Glomerular endothelial cell (primary cell): ENCODE data around the gene CLINT1. TPM values are rescaled to one million over a fixed set of nuclear protein-coding genes. Genes with fewer than 3 reads are reported as not detected.

Experiments
- DNase-seq: peaks from one replicate; pipeline ENCODE4 v3.0.0-alpha.2; 2011; ENCODE audit warnings: low read depth, low spot score; ENCODE audit errors: extremely low read depth
- total RNA-seq: library from RNA; depleted of rRNA; stranded (reverse); fragments of >200 nt; gene quantifications from 2 replicates; pipeline ENCODE4 v1.2.3, GENCODE V29; 2015

The CLINT1 gene
- total RNA-seq, 1 donor from 2014 or later, result 83.0 TPM

DNA sequence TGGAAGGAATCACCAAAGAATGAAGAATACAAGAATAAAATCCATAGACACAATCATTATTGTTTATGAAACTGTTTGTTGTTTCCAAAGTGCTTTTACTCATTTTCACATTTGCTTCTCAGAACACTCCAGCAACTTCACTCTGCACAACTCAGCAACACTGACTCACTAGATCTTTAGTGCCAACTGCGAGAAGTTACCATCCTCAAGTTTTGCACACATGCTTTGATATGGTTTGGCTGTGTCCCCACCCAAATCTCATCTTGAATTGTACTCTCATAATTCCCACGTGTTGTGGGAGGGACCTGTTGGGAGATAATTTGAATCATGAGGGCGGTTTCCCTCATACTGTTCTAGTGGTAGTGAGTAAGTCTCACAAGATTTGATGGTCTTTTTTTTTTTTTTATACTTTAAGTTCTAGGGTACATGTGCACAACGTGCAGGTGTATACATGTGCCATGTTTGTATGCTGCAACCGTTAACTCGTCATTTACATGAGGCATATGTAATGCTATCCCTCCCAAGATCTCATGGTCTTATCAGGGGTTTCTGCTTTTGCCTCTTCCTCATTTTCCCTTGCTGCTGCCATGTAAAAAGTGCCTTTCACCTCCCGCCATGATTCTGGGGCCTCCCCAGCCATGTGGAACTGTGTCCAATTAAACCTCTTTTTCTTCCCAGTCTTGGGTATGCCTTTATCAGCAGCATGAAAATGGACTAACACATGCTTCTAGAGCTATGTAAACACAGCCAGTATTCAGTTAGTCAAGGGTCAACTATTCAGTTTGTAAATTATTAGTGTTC is 36.9 kb downstream of the CLINT1 start:
- DNase-seq, result no peak

DNA sequence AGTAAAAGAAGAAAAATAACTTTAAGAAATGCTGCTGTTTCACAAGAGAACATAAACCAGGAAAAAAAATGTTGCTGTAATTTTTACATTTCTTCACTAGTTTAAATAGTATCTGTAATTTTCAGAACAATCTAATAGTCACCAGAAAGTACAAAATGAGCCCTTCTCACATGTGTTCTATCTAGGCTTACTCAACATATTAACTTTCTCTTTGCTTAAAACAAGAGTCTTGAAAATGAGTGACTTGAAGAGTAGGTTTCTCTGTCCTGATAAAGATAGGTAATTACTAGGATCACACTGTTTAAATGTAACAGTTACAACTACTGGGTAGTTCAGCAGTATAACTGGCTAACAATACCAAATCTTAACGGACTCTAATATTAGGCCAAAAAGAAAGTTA is 37.5 kb downstream of the CLINT1 start:
- no peak for DNase-seq

DNA sequence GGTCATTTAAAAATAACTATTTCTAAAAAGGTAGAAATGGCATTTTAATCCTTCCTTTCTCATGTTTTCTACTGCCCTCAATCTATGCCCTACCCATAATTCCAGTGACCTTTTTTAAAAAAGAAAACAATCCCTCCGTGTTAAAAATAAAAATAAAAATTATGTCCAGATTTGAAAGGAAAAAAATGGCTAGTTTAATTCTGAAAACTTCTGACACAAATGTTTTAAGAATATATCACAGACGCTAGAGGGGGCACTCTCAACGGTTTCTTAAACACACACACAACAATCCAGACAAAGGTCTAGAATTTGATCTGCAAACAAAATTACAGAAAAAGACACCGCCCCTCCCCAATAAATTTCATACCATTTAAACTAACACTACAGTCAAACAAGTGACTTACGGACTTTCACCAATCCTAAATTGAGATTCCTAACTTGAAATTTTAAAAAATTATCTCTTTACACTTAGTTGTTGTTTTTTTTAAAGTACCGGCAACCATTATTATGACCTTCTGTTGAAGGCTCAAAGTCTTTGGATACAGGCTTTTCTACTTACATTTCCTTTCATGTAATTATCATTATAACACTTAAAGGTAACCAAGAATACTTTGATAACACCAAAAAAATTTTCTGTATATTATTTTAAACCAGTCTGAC is 38.2 kb downstream of the CLINT1 start:
- no peak for DNase-seq

DNA sequence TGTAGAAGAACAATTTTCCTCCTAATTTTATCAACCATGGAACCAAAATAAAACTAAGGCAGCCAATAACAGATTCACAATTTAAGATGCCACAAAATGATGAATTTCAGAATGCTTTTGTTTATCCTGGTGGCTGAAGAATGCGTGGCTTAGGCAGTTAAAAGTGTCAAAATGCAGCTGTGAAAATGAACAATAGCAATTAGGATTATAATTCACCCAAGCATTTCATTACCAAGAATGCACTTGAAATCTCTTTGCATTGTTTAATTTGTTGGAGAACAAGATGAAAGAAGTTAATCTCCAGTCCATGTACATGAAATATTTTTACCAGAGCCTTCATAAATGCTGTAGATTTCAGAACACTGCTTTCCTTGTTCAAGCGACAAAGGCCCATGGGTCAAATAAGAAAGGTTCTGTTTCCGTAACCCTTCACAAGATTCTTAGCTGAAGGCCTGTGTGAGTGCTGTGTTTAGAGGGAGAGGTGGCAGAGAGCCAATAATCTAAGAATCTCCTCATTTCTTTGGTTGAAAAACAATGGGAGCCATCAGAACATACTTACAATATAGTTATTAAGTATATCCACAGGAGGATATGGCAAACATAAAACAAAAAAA is 39.3 kb downstream of the CLINT1 start:
- no peak for DNase-seq

DNA sequence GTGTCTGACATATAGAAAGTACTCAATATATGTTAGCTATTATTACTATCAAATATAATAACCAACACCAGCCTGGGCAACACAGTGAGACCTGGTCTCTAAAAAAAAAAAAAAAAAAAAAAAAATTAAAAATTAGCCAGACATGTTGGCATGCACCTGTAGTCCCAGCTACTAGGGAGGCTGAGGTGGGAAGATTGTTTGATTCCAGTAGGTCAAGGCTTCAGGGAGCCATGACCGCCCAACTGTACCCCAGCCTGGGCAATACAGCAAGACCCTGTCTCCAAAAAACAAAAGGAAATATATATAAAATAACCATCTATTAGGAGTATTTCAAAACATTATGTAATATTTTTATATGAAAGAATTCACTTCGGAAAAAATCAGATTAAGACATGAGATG is 40.6 kb downstream of the CLINT1 start:
- DNase-seq, result no peak

DNA sequence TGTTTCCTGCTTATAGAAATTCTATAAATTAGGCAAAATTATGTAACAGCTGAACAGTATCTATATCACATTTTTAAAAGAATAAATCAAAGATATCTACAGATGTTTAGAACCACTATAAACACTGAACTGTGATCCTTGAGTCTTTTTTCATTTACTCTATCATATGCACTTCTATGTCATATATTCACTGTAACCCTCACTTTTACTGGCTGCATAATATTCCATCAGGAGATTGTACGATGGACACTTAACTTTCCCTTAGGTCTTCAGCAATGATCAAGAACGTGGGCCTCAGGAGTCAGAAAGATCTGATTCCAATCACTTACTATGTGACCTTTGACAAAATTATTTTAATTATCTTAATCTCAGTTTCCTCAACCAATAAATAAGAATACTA is 41.0 kb downstream of the CLINT1 start:
- no peak for DNase-seq

DNA sequence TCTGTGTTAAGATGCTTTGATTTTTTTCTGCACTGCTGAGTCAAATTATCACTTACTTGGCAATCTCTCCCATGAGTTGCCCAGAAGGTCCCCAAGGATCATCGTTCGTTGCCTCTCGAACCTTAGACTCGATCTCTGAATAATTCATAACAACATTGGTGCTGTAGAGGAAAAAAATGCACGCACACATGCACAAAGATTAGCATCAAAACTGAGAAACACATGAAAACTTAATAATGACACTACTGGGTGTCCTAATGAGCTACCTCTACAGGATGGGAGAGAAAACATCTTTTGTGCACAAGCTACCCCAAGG is 41.6 kb downstream of the CLINT1 start:
- no peak for DNase-seq

DNA sequence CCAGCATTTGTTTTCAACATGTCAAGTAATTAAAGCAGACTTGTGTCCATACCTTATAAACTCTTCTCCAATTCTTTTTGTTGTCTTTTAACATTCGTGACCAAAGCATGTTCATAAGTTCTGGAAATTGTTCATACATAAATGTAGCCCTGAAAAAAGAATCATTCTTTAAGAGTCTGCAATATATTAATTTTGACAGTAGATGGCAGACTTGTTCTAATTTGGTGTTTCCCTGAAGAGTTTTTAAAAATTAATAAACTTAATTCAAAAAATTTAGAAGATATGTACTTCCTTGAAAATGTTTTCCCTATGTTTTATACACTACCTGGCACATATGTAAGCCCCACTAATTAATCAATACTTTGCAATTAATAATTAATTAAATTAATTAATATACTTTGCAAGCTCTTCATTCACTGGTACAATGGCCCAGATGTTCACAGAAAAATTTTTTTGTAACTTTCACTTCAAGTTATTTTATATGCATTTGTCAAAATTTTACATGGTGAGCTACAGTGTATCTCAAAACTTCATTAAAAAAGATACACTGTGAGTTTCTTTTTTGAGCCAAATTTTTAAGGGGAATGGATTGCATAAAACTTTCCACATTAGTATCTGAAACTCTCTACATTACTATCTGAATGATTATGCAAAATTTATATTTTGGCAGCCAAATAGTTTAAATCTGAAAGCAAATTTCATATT is 42.1 kb downstream of the CLINT1 start:
- no peak for DNase-seq

DNA sequence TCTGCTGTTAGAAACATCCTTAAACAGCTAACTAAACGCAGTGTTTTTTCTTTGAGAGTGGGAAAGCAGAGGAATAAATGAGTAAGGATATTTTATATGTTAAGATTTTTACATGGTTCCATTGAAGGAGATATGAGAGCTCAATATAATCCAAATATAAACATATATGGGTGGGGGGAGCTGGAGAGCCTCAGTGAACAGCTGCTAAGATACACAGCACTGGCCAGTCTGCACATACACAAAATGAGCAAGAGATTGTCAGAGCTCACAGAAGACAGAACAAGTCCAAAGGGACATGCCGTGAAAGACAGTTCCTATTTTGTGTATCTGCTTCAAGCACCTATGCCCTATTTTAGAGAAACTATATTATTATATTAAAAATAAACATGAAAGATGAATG is 46.9 kb downstream of the CLINT1 start:
- DNase-seq, result no peak

DNA sequence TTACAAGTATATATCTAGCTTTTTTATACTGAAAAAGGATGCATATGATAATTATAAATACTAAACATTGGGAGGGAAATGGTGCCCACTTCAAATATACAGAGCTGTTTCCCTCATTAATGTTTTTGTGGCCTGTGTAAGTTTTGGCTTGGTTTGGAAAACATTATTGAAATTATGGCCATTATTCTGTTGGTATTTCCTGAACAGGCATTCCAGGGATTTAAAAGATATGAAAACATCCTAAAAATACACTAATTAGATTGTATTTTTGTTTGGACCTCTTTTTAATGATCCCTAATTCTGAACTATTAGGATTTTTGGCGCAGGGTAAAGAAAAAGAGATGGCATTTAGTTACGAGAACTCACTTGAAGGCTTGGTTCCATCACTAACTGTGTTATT is 50.9 kb downstream of the CLINT1 start:
- no peak for DNase-seq

DNA sequence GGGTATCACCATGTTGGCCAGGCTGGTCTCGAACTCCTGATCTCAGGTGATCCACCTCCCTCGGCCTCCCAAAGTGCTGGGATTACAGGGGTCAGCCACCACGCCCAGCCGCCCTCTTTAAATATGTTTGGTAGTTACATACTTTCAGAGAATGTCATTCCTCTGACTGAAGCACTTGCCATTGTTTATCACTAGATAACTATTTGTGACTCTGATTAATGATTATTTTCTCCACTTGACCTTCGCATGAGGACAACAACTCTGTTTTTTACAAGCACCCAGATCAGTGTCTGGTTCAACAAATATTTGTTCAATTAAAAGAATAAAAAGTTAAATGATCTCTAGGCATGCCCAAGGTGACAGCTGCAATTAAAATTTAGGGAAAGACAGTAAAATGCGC is 56.2 kb downstream of the CLINT1 start:
- DNase-seq, result no peak

DNA sequence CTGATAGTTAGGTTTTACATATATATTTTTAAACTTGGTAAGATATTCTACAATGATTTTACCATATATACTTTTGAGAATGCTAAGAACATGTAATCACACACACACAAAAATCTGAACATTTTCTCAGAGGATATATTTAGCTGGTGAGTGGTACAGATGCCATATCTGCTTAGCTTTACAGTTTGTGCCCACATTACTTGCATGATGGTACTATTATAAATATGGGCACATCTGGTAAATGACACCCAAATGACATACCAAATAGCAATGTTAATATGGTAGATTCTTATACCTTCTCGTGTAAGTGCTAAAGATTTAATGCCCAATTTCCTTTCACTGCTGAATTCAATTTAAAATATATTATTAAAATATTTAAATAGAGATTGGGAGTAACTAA is 58.8 kb downstream of the CLINT1 start:
- DNase-seq, result no peak

DNA sequence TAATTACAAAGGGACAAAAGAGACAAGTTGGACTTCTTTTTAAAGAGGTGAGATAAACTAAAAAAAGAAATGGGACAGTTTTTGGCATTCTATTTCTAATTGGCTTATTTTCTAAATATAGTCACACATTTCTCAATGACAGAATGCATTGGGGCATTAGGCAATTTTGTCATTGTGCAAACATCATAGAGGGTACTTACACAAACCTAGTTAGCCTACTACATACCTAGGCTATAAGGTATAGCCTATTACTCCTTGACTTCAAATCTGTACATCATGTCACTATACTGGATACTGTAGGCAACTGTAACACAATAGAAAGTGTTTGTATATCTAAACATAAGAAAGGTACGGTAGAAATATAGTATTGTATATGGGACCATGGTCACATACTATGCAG is 59.4 kb downstream of the CLINT1 start:
- DNase-seq, result no peak

DNA sequence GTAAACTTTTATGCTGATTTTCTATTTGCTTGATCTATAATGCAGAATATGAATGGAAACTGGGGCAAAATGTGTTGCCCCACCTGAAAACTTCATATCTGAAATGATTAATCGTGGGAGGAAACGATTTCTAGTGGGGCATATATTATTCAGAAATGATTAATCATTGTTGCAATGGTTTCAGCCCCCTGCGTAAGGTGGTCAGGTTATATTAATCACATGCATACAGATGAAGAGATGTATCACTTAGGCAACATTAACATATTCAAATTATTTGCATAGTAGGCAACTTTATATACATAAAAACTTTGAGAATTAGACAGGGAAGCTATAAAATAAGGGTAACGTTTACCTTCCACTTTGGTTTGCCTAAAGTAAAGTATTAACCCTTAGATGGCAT is 65.6 kb downstream of the CLINT1 start:
- no peak for DNase-seq

DNA sequence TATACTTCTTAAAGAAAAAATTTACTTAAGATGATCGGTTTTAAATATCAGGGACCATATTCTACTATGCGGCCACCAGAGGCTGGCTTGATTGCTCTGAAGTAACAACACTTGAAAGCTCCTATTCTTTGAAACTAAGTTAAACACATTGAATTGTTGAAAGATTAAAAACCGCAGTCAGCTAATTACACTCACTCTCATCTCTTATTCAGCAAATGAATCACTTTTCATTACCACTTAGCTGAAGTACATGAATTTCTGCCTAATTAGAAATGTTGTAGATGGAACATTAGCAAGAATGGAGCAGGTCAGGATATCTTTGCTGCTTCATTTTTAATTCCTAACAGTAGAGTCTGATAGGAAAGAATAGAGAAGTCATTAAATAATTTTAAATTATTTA is 73.1 kb downstream of the CLINT1 start:
- no peak for DNase-seq

DNA sequence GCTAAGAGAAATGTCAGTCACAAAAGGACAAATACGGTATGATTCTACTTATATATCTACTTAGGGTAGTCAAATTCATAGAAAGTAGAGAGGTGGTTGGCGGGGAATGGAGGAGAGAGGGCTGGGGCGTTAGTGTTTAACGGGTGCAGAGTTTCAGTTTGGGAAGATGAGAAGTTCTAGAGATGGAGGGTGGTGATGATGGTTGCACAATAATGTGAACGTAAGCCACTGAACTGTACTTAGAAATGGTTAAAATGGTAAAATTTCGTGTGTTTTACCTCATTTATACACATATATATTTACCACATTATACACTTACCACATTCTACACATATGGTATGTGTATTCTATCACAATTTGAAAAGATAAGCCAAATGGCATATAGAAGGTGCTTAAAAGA is 79.7 kb downstream of the CLINT1 start:
- DNase-seq, result no peak

DNA sequence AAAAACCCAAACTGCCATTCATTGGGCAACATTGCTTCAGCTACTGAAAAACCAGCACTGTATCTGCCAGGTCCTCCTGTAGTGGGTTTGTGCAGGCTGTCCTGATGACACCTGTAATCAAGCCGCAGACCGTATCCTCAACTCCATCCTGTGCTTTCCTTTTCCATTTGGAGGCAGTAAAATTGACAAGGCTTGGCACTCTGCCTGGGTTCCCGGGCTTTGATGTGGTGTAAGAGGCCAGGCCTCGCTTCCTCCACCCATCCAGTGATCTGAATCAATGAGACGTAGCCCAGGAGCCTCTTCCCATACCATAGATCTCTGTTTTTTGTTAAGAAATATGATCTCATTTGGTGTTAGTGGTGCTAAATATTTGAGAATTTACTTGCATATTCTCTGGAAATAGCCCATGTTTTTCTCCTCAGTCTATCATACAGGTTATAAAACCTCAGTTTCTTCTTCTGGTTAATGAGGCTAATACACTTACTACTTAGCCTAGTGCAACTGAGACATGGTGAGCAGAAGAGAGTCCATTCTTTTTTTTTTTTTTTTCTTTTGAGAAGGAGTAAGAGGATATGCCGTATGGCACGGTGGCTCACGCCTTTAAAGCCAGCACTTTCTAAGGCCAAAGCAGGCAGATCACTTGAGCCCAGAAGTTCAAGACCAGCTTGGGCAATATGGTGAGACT is 80.7 kb downstream of the CLINT1 start:
- DNase-seq, result no peak

DNA sequence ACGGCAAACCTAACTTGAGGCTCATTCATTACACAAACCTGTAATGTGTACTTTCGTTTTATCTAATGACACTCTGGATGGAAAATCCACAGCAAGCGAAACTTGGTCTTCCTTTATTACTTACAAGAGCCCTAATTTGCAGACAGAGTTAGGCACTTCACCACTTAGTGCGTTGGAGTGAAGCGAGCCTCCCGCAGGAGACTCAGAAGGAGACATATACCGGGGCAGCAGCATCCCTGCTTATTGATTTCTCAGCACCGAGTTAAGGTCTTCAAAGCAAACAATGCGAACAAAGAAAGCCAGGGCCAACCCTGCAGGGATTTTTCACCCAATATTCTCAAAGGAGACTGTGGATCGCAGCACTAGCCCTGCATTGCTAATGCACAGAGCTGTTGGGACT is 86.8 kb downstream of the CLINT1 start:
- DNase-seq, result no peak

DNA sequence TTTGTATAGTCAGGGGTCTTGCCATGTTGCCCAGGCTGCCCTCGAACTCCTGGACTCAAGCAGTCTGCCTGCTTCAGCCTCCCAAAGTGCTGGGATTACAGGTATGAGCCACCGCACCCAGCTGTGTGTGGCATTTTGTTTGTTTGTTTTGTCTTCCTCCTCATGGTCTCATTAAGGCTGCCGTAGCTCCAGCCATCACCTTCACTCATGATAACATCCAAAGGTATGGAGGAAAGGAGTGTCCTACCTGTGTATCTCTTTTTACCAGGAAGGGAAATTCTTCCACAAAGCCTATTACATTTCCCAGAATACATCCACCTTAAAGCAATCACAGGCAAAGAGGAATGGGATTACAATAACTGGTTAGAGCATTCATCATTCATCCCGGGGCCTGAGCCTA is 88.3 kb downstream of the CLINT1 start:
- DNase-seq, result no peak

DNA sequence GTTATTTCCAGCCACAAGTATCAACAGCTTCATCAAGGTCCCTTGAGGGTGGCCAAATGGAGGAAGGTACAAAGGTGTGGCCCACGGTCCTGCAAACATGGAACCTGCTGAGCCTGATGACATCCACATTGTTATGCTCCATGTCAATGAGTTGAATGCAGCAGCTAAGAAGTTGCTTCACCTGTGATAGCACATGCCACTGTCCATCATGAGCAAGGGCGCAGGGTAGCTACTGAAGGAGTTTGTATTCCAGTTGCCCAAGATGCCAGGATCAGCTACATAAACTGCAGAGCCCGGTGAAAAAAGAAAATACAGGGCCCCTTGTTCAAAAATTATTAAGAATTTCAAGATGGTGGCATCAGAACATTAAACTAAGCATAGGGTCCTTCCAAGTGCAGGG is 91.3 kb downstream of the CLINT1 start:
- no peak for DNase-seq

DNA sequence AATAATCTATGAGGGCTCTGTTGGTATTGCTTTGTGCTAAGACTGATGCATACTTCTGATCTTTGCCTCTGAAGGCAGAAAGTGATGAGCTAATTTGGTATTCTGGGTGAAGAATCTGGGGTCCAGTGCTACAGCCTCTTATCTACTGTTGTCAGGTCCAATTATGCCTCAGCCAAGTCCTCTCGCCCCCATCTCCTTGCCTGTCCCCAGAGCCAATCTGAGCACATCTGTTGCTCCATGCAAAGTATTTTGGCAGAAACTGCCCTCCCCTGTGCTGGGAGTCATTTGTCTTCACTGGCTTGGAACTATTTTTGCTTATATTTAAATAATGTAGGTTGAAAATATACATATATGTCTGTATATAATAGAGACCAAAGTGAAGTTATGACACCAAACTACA is 92.0 kb downstream of the CLINT1 start:
- no peak for DNase-seq
